DMS153 (cell line): ENCODE results near the gene ZNF536.

Source experiments
- DNase-seq: peaks from one replicate; lab custom pipeline; 2025; lab: John Stamatoyannopoulos, UW

Gene ZNF536

GRCh38 chr19:30606114-30607050 is 234.2 kb downstream of the ZNF536 start:
- DNase-seq: no peak
